AG04450 (cell line): ENCODE data around the gene MRPL34. TPM values are rescaled to one million over a fixed set of nuclear protein-coding genes. Genes with fewer than 3 reads are reported as not detected.

Experiments
- CTCF ChIA-PET: fragments of 300-600, 350-600 bp; formaldehyde crosslinking; extraction: SDS; loops from one replicate; lab custom pipeline; 2022; ENCODE audit warnings: antibody characterized with exemption, inconsistent platforms; lab: Charles Lee
- POLR2A ChIA-PET: fragments of 350-600 bp; formaldehyde crosslinking; extraction: SDS; loops from one replicate; lab custom pipeline; 2021; ENCODE audit warnings: antibody characterized with exemption, inconsistent platforms; lab: Yijun Ruan, JAX
- DNase-seq: peaks from one replicate; pipeline ENCODE4 v3.0.0-alpha.2; 2011; ENCODE audit warnings: low read depth, low spot score
- H3K27ac ChIP-seq: one replicate; pipeline ENCODE4 v1.5.1; 2012; ENCODE audit warnings: low read depth, low read length, control low read depth
- H3K27me3 ChIP-seq: one replicate; pipeline ENCODE4 v1.6.0; 2012; ENCODE audit warnings: low read length; ENCODE audit not compliant: control insufficient read depth, insufficient read depth
- H3K4me3 ChIP-seq: 2 replicates; pipeline ENCODE4 v1.5.1; 2011; ENCODE audit warnings: mild to moderate bottlenecking, low read depth, low read length, control low read depth
- H3K9me3 ChIP-seq: 2 replicates; pipeline ENCODE4 v1.5.1; 2012; ENCODE audit warnings: low read length; ENCODE audit not compliant: control insufficient read depth, insufficient read depth
- CTCF ChIP-seq: IDR thresholded peaks from 2 replicates; pipeline ENCODE4 v1.5.1; 2011; ENCODE audit warnings: low read depth, low read length, control low read depth, inconsistent platforms
- polyA plus RNA-seq: library from polyadenylated mRNA; depleted of rRNA; stranded (reverse); fragments of >200 nt; gene quantifications from 2 replicates; pipeline ENCODE4 v1.2.3, GENCODE V29; 2011

MRPL34 gene
- polyA plus RNA-seq, 1 experiment: 23.2 TPM

GRCh38 chr19:17307876-17308377 lies 2.3 kb downstream of the MRPL34 start:
- no peak overlapping the region for H3K4me3 ChIP-seq
- TF ChIP-seq CTCF: no peak
- DNase-seq: no peak
- ChIA-PET CTCF (interaction anchor here (0.7 kb wide), 1 partner anchor 547 kb away, joined by 3 read pairs; no protein-coding TSS in a partner anchor), POLR2A (interaction anchor here (0.8 kb wide), 1 partner anchor 15 kb away, joined by 4 read pairs; no protein-coding TSS in a partner anchor)
- no peak overlapping the region for H3K27ac ChIP-seq
- H3K27me3 ChIP-seq: no peaks in the 10 kb centered on the region
- H3K9me3 ChIP-seq: peaks cover 4% of the 10 kb centered on the region; the same call in 1 of the 2 replicates

- peak; percentile 99 for DNase-seq
- CTCF ChIA-PET: interaction anchor here (0.6 to 1.3 kb wide), 2 partner anchors 36 to 538 kb away, joined by 3 to 14 read pairs; no protein-coding TSS in a partner anchor
- no peak for TF ChIP-seq CTCF
- peak within 1 kb of the TSS; percentile 31 for H3K27ac ChIP-seq
- POLR2A ChIA-PET: interaction anchor here (0.5 to 1.2 kb wide), 9 partner anchors 8 to 1553 kb away, joined by 3 to 13 read pairs (median 4); partner anchors contain the start of genes ANO8 and MVB12A
- H3K9me3 ChIP-seq: peaks cover 4% of the 10 kb centered on the region; the same call in 1 of the 2 replicates
- no peaks in the 10 kb centered on the region for H3K27me3 ChIP-seq
- H3K4me3 ChIP-seq: peak within 1 kb of the TSS; percentile 88
Observed at GRCh38 chr19:17309198-17309964, 3.7 kb downstream of the MRPL34 start, which contains the start of gene DDA1. Gene DDA1 (plus strand): TSS chr19:17309563. CDS start chr19:17309655, 92 bp downstream.

DNA sequence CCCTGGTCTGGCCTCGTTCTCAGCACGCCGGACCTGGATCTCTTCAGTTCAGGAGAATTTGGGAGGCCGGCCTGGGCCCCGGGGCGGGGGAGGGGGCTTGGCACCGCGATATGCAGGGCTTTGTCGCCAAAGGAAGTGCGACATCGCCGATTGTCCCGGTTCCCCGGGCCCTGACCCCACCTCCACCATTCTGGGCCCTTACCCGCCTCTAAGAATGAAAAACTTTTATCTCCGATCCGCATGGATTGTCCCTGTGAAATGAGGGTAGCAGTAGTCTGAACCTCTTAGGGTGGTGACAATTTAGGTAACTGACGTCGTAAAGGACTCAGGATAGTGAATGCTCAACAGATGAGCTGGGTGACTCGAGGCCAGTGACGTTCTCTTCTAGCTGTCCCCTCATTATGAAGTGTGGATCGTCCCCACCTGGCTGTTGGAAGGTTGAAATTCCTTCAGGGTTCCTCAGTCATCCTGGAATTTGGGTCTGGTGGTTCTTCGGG lies 4.3 kb downstream of the MRPL34 start:
- no peak for DNase-seq
- TF ChIP-seq CTCF: no peak
- Histone ChIP-seq H3K27me3 (no peaks in the 10 kb centered on the region), H3K4me3 (peak overlapping the region; percentile 88), H3K9me3 (peaks cover 4% of the 10 kb centered on the region; the same call in 1 of the 2 replicates), H3K27ac (peak overlapping the region; percentile 31)
- CTCF ChIA-PET: no interaction called here
- POLR2A ChIA-PET: interaction anchor here (1.0 to 1.2 kb wide), 2 partner anchors 8 to 24 kb away, joined by 3 to 13 read pairs; partner anchors contain the start of gene ANO8

DNA sequence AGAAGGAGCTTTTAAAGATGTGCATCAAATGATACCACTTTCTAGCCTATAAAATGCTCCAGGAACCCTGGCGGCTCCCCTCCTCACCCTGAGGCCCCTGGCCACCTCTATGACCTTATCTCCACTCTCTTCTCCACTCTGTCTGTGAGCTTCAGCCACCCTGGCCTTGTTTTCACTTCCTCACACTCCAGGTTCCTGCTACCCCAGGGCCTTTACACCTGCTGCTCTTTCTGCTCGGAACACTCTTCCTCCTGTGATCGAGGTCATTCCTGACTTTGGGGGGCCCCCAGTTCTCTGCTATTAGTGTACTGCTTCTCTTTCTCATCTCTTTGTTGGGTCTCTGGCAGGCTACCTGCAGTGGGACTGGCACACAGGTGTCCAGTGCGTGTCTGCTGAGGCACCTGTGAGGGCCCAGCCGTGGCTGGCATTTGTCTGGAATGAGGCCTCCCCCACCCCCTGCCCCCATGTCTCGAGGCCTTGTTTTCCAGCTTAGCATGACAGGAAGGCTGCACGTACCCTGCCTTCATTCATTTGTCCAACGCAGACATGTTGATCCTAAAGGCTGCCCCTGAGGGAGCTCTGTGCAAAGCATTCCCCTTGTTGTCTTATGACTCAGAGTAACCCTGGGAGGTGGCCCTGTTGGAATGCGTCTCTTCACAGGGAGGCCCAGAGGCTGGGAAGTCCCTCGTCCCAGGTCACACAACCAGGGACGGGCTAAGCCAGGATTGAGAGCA lies 6.0 kb downstream of the MRPL34 start:
- Histone ChIP-seq H3K27me3 (no peaks in the 10 kb centered on the region), H3K4me3 (no peak overlapping the region), H3K27ac (peak overlapping the region; percentile 39), H3K9me3 (peaks cover 7% of the 10 kb centered on the region; the same call in 1 of the 2 replicates)
- DNase-seq: no peak
- CTCF ChIA-PET: interaction anchor here (0.6 kb wide), 1 partner anchor 17 kb away, joined by 3 read pairs; no protein-coding TSS in a partner anchor
- no peak for TF ChIP-seq CTCF
- POLR2A ChIA-PET: interaction anchor here (0.6 to 1.0 kb wide), 2 partner anchors 20 to 22 kb away, joined by 3 to 4 read pairs; no protein-coding TSS in a partner anchor
